Measurements from ENCODE around the gene ALAS2. TPM values are rescaled to one million over a fixed set of nuclear protein-coding genes. Genes with fewer than 3 reads are reported as not detected.

Gene ALAS2
- total RNA-seq, 1 experiment from 2014 or later, result not detected

- Histone ChIP-seq H3K4me2 (ENCODE audit: insufficient read depth, insufficient read length, low read length) (no peak overlapping the region), H3K79me2 (ENCODE audit: insufficient read depth, low read length) (no peaks in the 10 kb centered on the region), H3K79me1 (ENCODE audit: insufficient read depth, low read depth, low read length, poor library complexity, severe bottlenecking) (no peaks in the 10 kb centered on the region), H4K91ac (ENCODE audit: insufficient read length, low read depth, low read length) (no peak overlapping the region), H2AFZ (ENCODE audit: low read length) (no peak overlapping the region), H3K23me2 (ENCODE audit: insufficient read length, low read depth, low read length, poor library complexity, severe bottlenecking) (no peaks in the 10 kb centered on the region), H3K9me3 (ENCODE audit: control insufficient read depth, low read depth, low read length) (peaks cover 26% of the 10 kb centered on the region), H3K27ac (ENCODE audit: insufficient read length, low read depth, low read length) (no peak overlapping the region), H3T11ph (ENCODE audit: low read length) (no peak overlapping the region), H4K5ac (ENCODE audit: insufficient read length, low read depth, low read length) (no peak overlapping the region), H4K20me1 (ENCODE audit: control insufficient read depth, insufficient read depth, insufficient read length) (no peaks in the 10 kb centered on the region), H2BK5ac (ENCODE audit: insufficient read length, low read length) (no peak overlapping the region), H3K4ac (ENCODE audit: low read depth, low read length) (no peak overlapping the region), H3K23ac (ENCODE audit: insufficient read length, low read depth, low read length) (no peak overlapping the region), H4K8ac (replicated peaks; ENCODE audit: insufficient read length, low read depth, low read length) (no peak overlapping the region), H3K18ac (ENCODE audit: insufficient read length, low read depth, low read length) (no peak overlapping the region), H2BK12ac (ENCODE audit: insufficient read length, low read depth, low read length) (no peak overlapping the region), H2BK20ac (ENCODE audit: low read depth, low read length, poor library complexity, severe bottlenecking) (no peak overlapping the region), H3K14ac (ENCODE audit: insufficient read depth, low read length) (no peak overlapping the region), H3K56ac (ENCODE audit: insufficient read length, low read depth, low read length) (no peak overlapping the region), H2BK15ac (ENCODE audit: low read depth, low read length) (no peak overlapping the region), H3K4me1 (ENCODE audit: insufficient read depth, low read length) (no peaks in the 10 kb centered on the region), H3K9ac (ENCODE audit: extremely low read depth, insufficient read length, low read length) (no peak overlapping the region), H3K27me3 (ENCODE audit: insufficient read depth, low read length) (no peaks in the 10 kb centered on the region), H2AK5ac (ENCODE audit: insufficient read length, low read length) (no peak overlapping the region), H2BK120ac (ENCODE audit: low read depth, low read length, poor library complexity, severe bottlenecking) (no peak overlapping the region)
- no peaks in the 10 kb centered on the region; the same call in 1 of the 2 replicates for H3K27me3 Mint-ChIP-seq (ENCODE audit: low read depth)
- H3K9me3 Mint-ChIP-seq, result peaks cover 54 to 66% of the 10 kb centered on the region in 2 experiments
- no peak for DNase-seq
- no peaks in the 10 kb centered on the region; a peak in 2 of 7 replicates for H3K36me3 Mint-ChIP-seq (ENCODE audit: insufficient read depth in 1 of 3, low read depth in 3 of 3)
- no peak for TF ChIP-seq CTCF (conservative IDR thresholded peaks at IDR 0.05)
- no peak overlapping the region for H3K4me3 Mint-ChIP-seq
- H3K4me1 Mint-ChIP-seq, result peaks cover 11% of the 10 kb centered on the region in 2 experiments; a peak in 3 of 4 replicates
- no peak overlapping the region for H3K27ac Mint-ChIP-seq
- WGBS (ENCODE audit: extremely low coverage, insufficient read length, low lambda C conversion rate), result 100% methylated on average over 1 of the region's 2 CpGs
Measured at GRCh38 chrX:55026840-55027239, 3.9 kb downstream of the ALAS2 start.
